Embryonic facial prominence (tissue), 1 donor: ENCODE measurements around the gene ABHD6.
"Not testable (repeated sequence)": the region's sequence is repeated elsewhere in the genome, so short reads cannot be mapped to it uniquely, and the experiment has no call there.

Experiments used
- DNase-seq: peaks from one replicate; pipeline ENCODE4 v3.0.0-alpha.2; 2016; ENCODE audit errors: extremely low spot score

ABHD6 gene

GRCh38 chr3:58237238-58237940 is at the start of gene ABHD6:
ABHD6 (plus strand) TSS chr3:58237792; CDS start chr3:58256587, 18,795 bp downstream.
- peak; percentile 23 for DNase-seq

GRCh38 chr3:58188173-58188564 is 49.4 kb upstream of the ABHD6 start:
- DNase-seq, result no peak

- no peak for DNase-seq
Observed at GRCh38 chr3:58188921-58189451, 48.6 kb upstream of the ABHD6 start.

GRCh38 chr3:58189691-58190090 is 47.9 kb upstream of the ABHD6 start:
- no peak for DNase-seq

- DNase-seq, result no peak
Observed at GRCh38 chr3:58190291-58190690, 47.3 kb upstream of the ABHD6 start.

- no peak for DNase-seq
Observed at GRCh38 chr3:58190882-58191281, 46.7 kb upstream of the ABHD6 start.

GRCh38 chr3:58191361-58191991 is 46.1 kb upstream of the ABHD6 start:
- no peak for DNase-seq

GRCh38 chr3:58192069-58192468 is 45.5 kb upstream of the ABHD6 start:
- no peak for DNase-seq

GRCh38 chr3:58193682-58194407 is 43.7 kb upstream of the ABHD6 start:
- DNase-seq, result no peak

- no peak for DNase-seq
Observed at GRCh38 chr3:58197588-58197987, 40.0 kb upstream of the ABHD6 start.

- no peak for DNase-seq
Observed at GRCh38 chr3:58198362-58198761, 39.2 kb upstream of the ABHD6 start.

GRCh38 chr3:58198804-58199203 is 38.8 kb upstream of the ABHD6 start:
- no peak for DNase-seq

GRCh38 chr3:58200121-58200709 is 37.4 kb upstream of the ABHD6 start:
- no peak for DNase-seq

- no peak for DNase-seq
Observed at GRCh38 chr3:58200846-58201355, 36.7 kb upstream of the ABHD6 start.

- not testable (repeated sequence) for DNase-seq
Observed at GRCh38 chr3:58201451-58201850, 36.1 kb upstream of the ABHD6 start.

- DNase-seq, result no peak
Observed at GRCh38 chr3:58202917-58203360, 34.7 kb upstream of the ABHD6 start.

- no peak for DNase-seq
Observed at GRCh38 chr3:58203541-58203940, 34.1 kb upstream of the ABHD6 start.

- no peak for DNase-seq
Observed at GRCh38 chr3:58204720-58205119, 32.9 kb upstream of the ABHD6 start.

- no peak for DNase-seq
Observed at GRCh38 chr3:58205981-58206380, 31.6 kb upstream of the ABHD6 start.

GRCh38 chr3:58206406-58207011 is 31.1 kb upstream of the ABHD6 start:
- no peak for DNase-seq

GRCh38 chr3:58207954-58208353 is 29.6 kb upstream of the ABHD6 start:
- DNase-seq, result no peak
